ENCODE results near the gene PPP1R27. TPM values are rescaled to one million over a fixed set of nuclear protein-coding genes. Genes with fewer than 3 reads are reported as not detected.

The PPP1R27 gene
- total and polyA plus RNA-seq, 9 of the 15 experiments (the other 6 are each of a cell fraction or from before 2014, with no cell fraction given): 0.29 to 6.9 (median 1.5) TPM; not detected in 2

- 0 out of 4 replicates have a peak, but pooled peaks of 1 of the 2 experiments have one; percentile 27 for TF ChIP-seq UBTF (IDR thresholded peaks at IDR 0.05; ENCODE audit: borderline replicate concordance in 1 of 2, low read depth in 2 of 2, low read length in 2 of 2)
- peak; percentile 48 for TF ChIP-seq FUS (optimal IDR thresholded peaks at IDR 0.05; ENCODE audit: low read depth, low read length)
- 0 out of 2 replicates have a peak, but pooled peaks have one; percentile 17 for TF ChIP-seq FOXP4 (CRISPR knock-in tag; IDR thresholded peaks at IDR 0.05; ENCODE audit: borderline replicate concordance)
- TF ChIP-seq CHAMP1 (IDR thresholded peaks at IDR 0.05): no peak
- peak; percentile 18 for TF ChIP-seq TBP (optimal IDR thresholded peaks at IDR 0.05; ENCODE audit: low read depth, low read length)
- no peak for TF ChIP-seq HLTF (IDR thresholded peaks at IDR 0.05)
- TF ChIP-seq GTF2A2 (tag; IDR thresholded peaks at IDR 0.05): no peak
- peak in 1 of 2 experiments; percentile 40; a peak in 1 of 4 replicates for TF ChIP-seq MAZ (CRISPR knock-in tag; conservative IDR thresholded peaks at IDR 0.05 in 1 of 2, IDR thresholded peaks at IDR 0.05 in 1 of 2)
- peak in 1 of 2 experiments; percentile 20 for TF ChIP-seq E2F6 (IDR thresholded peaks at IDR 0.05; ENCODE audit: borderline replicate concordance in 1 of 2, extremely low read depth in 1 of 2, insufficient read depth in 1 of 2, insufficient read length in 1 of 2, low read depth in 1 of 2, low read length in 1 of 2, poor library complexity in 1 of 2, severe bottlenecking in 1 of 2)
- TF ChIP-seq CHD1 (IDR thresholded peaks at IDR 0.05; ENCODE audit: low read length): peak; percentile 95
- 0 out of 2 replicates have a peak, but pooled peaks have one; percentile 12 for TF ChIP-seq ESRRA (IDR thresholded peaks at IDR 0.05; ENCODE audit: borderline replicate concordance, low read depth)
- TF ChIP-seq GABPB1 (CRISPR knock-in tag; IDR thresholded peaks at IDR 0.05): peak; percentile 46; the same call in 1 of the 2 replicates
- peak; percentile 78 for TF ChIP-seq GATAD2B (IDR thresholded peaks at IDR 0.05; ENCODE audit: borderline replicate concordance)
- TF ChIP-seq IFI16 (CRISPR knock-in tag; IDR thresholded peaks at IDR 0.05): no peak
- 0 out of 2 replicates have a peak, but pooled peaks have one; percentile 24 for TF ChIP-seq ERF (CRISPR knock-in tag; IDR thresholded peaks at IDR 0.05)
- no peak for TF ChIP-seq ZBTB26 (CRISPR knock-in tag; IDR thresholded peaks at IDR 0.05)
Observed at GRCh38 chr17:81870131-81870980, 35.5 kb upstream of the PPP1R27 start (continued).
